GM23338 (cell line): Measurements from ENCODE around the gene TEDC1. TPM values are rescaled to one million over a fixed set of nuclear protein-coding genes. Genes with fewer than 3 reads are reported as not detected.

Source experiments
- ATAC-seq: fragments of 200-7000 bp; cut with Tn5 transposase; 3 replicates; pipeline ENCODE4 v1.9.1; 2020
- DNase-seq: peaks from one replicate; pipeline ENCODE4 v3.0.0-alpha.2; 2015; ENCODE audit warnings: low spot score
- H2AFZ ChIP-seq: fragments of 200-600 bp; sonication (generic); 2 replicates; pipeline ENCODE4 v1.8.0; 2016; ENCODE audit warnings: antibody characterized with exemption, mild to moderate bottlenecking, moderate library complexity
- H3F3A ChIP-seq: fragments of 200-600 bp; sonication (generic); replicated peaks from 2 replicates; pipeline ENCODE4 v1.8.0; 2017; ENCODE audit warnings: antibody characterized with exemption, mixed run types, low read depth
- H3K27ac ChIP-seq: fragments of 200-600 bp; sonication (generic); 2 replicates; pipeline ENCODE4 v1.6.1; 2016; ENCODE audit warnings: low read depth
- H3K27me3 ChIP-seq: fragments of 200-600 bp; sonication (generic); 2 replicates; pipeline ENCODE4 v1.8.0; 2016; ENCODE audit warnings: mild to moderate bottlenecking, mixed run types, moderate library complexity; ENCODE audit not compliant: insufficient read depth
- H3K36me3 ChIP-seq: fragments of 200-600 bp; sonication (generic); 2 replicates; pipeline ENCODE4 v1.8.0; 2016; ENCODE audit warnings: mild to moderate bottlenecking; ENCODE audit not compliant: insufficient read depth
- H3K4me1 ChIP-seq: fragments of 200-600 bp; sonication (generic); 2 replicates; pipeline ENCODE4 v1.8.0; 2016; ENCODE audit warnings: mild to moderate bottlenecking, moderate library complexity; ENCODE audit not compliant: insufficient read depth
- H3K4me2 ChIP-seq: fragments of 200-600 bp; sonication (generic); 2 replicates; pipeline ENCODE4 v1.7.1; 2017; ENCODE audit warnings: mixed run types
- H3K4me3 ChIP-seq: fragments of 200-600 bp; sonication (generic); 2 replicates; pipeline ENCODE4 v1.6.1; 2016; ENCODE audit warnings: mixed run types
- H3K79me2 ChIP-seq: fragments of 200-600 bp; sonication (generic); replicated peaks from 2 replicates; pipeline ENCODE4 v1.8.0; 2017; ENCODE audit warnings: mild to moderate bottlenecking; ENCODE audit not compliant: insufficient read depth
- H3K9me2 ChIP-seq: fragments of 200-600 bp; sonication (generic); 2 replicates; pipeline ENCODE4 v1.8.0; 2017; ENCODE audit not compliant: insufficient read depth
- H4K20me1 ChIP-seq: fragments of 200-600 bp; sonication (generic); replicated peaks from 2 replicates; pipeline ENCODE4 v1.8.0; 2017; ENCODE audit warnings: mild to moderate bottlenecking; ENCODE audit not compliant: insufficient read depth
- H3K27ac Mint-ChIP-seq: 2 replicates; pipeline ENCODE4 v1.8.0; 2020; ENCODE audit warnings: inconsistent platforms, mild to moderate bottlenecking, moderate library complexity, mixed read lengths
- H3K27me3 Mint-ChIP-seq: 3 replicates; pipeline ENCODE4 v1.8.0; 2022; ENCODE audit warnings: low read depth, mild to moderate bottlenecking, moderate library complexity, mixed read lengths, inconsistent platforms; ENCODE audit not compliant: insufficient read depth, poor library complexity
- H3K36me3 Mint-ChIP-seq: 3 replicates; pipeline ENCODE4 v1.8.0; 2021; ENCODE audit warnings: low read depth, mild to moderate bottlenecking, inconsistent platforms, moderate library complexity, mixed read lengths
- H3K4me1 Mint-ChIP-seq: 3 replicates; pipeline ENCODE4 v1.8.0; 2020; ENCODE audit warnings: mild to moderate bottlenecking, inconsistent platforms, mixed read lengths
- H3K4me3 Mint-ChIP-seq: 3 replicates; pipeline ENCODE4 v1.8.0; 2021; ENCODE audit warnings: moderate library complexity, mild to moderate bottlenecking, inconsistent platforms, mixed read lengths
- H3K9me3 Mint-ChIP-seq: 3 replicates; pipeline ENCODE4 v1.8.0; 2020; ENCODE audit warnings: moderate library complexity, mild to moderate bottlenecking, inconsistent platforms, mixed read lengths
- CREB1 ChIP-seq: fragments of 250-450 bp; sonication (Bioruptor Pico); IDR thresholded peaks from 2 replicates; pipeline ENCODE4 v1.5.0; 2020; ENCODE audit warnings: low read depth, mild to moderate bottlenecking, moderate library complexity
- CTCF ChIP-seq, 2 experiments: fragments of 200-600 bp in 1 of 2; sonication (generic) in 1 of 2; conservative IDR thresholded peaks; 2 replicates each; pipeline versions ENCODE4 v1.5.1 to v1.6.1; 2016 to 2017; ENCODE audit warnings: antibody characterized with exemption in 2 of 2, low read depth in 2 of 2, mild to moderate bottlenecking in 2 of 2, moderate library complexity in 1 of 2
- ETS1 ChIP-seq: IDR thresholded peaks from 2 replicates; pipeline ENCODE4 v1.6.1; 2016; ENCODE audit warnings: antibody characterized with exemption
- EZH2 ChIP-seq: fragments of 200-600 bp; sonication (generic); IDR thresholded peaks from one replicate; pipeline ENCODE4 v1.8.0; 2017; ENCODE audit warnings: antibody characterized with exemption, mild to moderate bottlenecking, low read depth; ENCODE audit not compliant: unreplicated experiment
- EZH2phosphoT487 ChIP-seq: fragments of 200-600 bp; sonication (generic); IDR thresholded peaks from one replicate; pipeline ENCODE4 v1.8.1; 2018; ENCODE audit warnings: antibody characterized with exemption; ENCODE audit not compliant: unreplicated experiment
- JUNB ChIP-seq: IDR thresholded peaks from one replicate; pipeline ENCODE4 v1.6.1; 2016; ENCODE audit warnings: antibody characterized with exemption; ENCODE audit not compliant: unreplicated experiment
- NANOG ChIP-seq: IDR thresholded peaks from 2 replicates; pipeline ENCODE4 v1.6.1; 2016; ENCODE audit warnings: antibody characterized with exemption, borderline replicate concordance
- POLR2AphosphoS5 ChIP-seq: IDR thresholded peaks from 2 replicates; pipeline ENCODE4 v1.6.1; 2016; ENCODE audit warnings: antibody characterized with exemption, low read depth
- STAT1 ChIP-seq: IDR thresholded peaks from one replicate; pipeline ENCODE4 v1.6.1; 2016; ENCODE audit warnings: antibody characterized with exemption; ENCODE audit not compliant: unreplicated experiment
- ZNF114 ChIP-seq: fragments of 250-450 bp; sonication (Bioruptor Pico); IDR thresholded peaks from 2 replicates; pipeline ENCODE4 v1.5.0; 2020; ENCODE audit warnings: mild to moderate bottlenecking, moderate library complexity
- ZNF331 ChIP-seq: fragments of 250-450 bp; sonication (Bioruptor Pico); IDR thresholded peaks from 2 replicates; pipeline ENCODE4 v1.5.0; 2020; ENCODE audit warnings: low read depth, mild to moderate bottlenecking, moderate library complexity
- polyA plus RNA-seq: library from polyadenylated mRNA; unstranded; fragments of >200 nt; fragmentation: Nextera tagmentation; extraction: Ambion mirVana; gene quantifications from 2 replicates; pipeline ENCODE4 v1.2.1, GENCODE V29; 2016
- total RNA-seq: library from RNA; depleted of rRNA; stranded (reverse); fragments of >200 nt; shearing (Covaris generic); gene quantifications from 2 replicates; pipeline ENCODE4 v1.2.3, GENCODE V29; 2014
- TF ChIP-seq, protein P1 (sequence below): fragments of 250-450 bp; sonication (Bioruptor Pico); IDR thresholded peaks from 2 replicates; pipeline ENCODE4 v1.5.0; 2020; ENCODE audit warnings: mild to moderate bottlenecking, moderate library complexity
- TF ChIP-seq, protein P2 (sequence below): IDR thresholded peaks from one replicate; pipeline ENCODE4 v1.6.1; 2018; ENCODE audit warnings: antibody characterized with exemption; ENCODE audit not compliant: unreplicated experiment

The TEDC1 gene
- total and polyA plus RNA-seq, 2 experiments from 2014 or later: 5.9 to 16.3 TPM

DNA sequence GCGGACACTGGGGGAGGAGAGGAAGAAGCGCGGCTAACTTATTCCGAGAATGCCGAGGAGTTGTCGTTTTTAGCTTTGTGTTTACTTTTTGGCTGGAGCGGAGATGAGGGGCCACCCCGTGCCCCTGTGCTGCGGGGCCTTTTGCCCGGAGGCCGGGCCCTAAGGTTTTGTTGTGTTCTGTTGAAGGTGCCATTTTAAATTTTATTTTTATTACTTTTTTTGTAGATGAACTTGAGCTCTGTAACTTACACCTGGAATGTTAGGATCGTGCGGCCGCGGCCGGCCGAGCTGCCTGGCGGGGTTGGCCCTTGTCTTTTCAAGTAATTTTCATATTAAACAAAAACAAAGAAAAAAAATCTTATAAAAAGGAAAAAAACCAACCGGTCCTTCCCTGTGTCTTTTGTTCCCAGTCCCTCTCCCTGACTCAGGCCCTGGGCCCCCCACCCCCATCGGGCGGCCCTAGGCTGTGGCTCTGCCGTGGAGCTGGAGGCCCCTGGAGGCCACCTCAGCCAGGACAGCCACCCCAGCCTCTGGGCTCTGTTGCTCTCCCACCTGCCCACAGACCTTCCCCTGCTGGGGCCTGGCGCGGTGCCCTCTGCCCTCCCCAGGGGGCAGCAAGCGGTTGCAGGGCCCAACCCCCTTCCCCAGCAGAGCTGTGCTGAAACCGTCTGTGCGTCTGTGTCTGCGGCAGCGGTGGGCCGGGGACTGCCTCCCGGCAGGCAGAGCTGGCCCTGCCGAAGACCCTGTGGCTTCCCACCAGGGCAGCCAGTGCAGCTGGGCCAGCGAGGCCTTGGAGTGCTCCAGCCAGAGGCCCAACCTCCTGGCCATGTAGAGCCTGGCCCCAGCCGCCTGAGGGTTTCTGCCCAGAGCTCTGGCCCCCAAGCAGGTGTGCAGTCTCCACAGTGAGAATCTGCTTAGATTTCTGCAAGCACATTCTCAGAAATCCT, 20.4 kb upstream of the TEDC1 start:
- Histone ChIP-seq H3K4me1 (peaks cover 10% of the 10 kb centered on the region; the same call in 1 of the 2 replicates), H3K36me3 (no peaks in the 10 kb centered on the region), H3F3A (peaks cover 7% of the 10 kb centered on the region; the same call in 1 of the 2 replicates), H3K4me3 (no peak overlapping the region), H3K4me2 (peak overlapping the region; percentile 20; the same call in 1 of the 2 replicates), H3K9me2 (no peaks in the 10 kb centered on the region), H3K27me3 (peaks cover 10% of the 10 kb centered on the region), H4K20me1 (no peaks in the 10 kb centered on the region; the same call in 1 of the 2 replicates), H3K27ac (peak overlapping the region; percentile 79), H3K79me2 (no peaks in the 10 kb centered on the region), H2AFZ (no peak overlapping the region)
- Mint-ChIP-seq H3K27ac (0 out of 2 replicates have a peak overlapping the region, but pooled peaks have one; percentile 62), H3K9me3 (no peaks in the 10 kb centered on the region), H3K27me3 (peaks cover 18% of the 10 kb centered on the region), H3K4me1 (peaks cover 3% of the 10 kb centered on the region), H3K36me3 (peaks cover 5% of the 10 kb centered on the region; the same call in 1 of the 3 replicates), H3K4me3 (no peak overlapping the region)
- TF ChIP-seq JUNB (no peak), STAT1 (no peak), EZH2 (no peak), POLR2AphosphoS5 (no peak), ETS1 (no peak), CREB1 (CRISPR knock-in tag) (no peak), CTCF (conservative IDR thresholded peaks at IDR 0.05; ENCODE audit: low read depth in 2 of 2) (no peak; a peak in 1 of 4 replicates), ZNF114 (no peak), ZNF331 (CRISPR knock-in tag) (no peak), NANOG (no peak), EZH2phosphoT487 (no peak)
- TF ChIP-seq, protein P1, sequence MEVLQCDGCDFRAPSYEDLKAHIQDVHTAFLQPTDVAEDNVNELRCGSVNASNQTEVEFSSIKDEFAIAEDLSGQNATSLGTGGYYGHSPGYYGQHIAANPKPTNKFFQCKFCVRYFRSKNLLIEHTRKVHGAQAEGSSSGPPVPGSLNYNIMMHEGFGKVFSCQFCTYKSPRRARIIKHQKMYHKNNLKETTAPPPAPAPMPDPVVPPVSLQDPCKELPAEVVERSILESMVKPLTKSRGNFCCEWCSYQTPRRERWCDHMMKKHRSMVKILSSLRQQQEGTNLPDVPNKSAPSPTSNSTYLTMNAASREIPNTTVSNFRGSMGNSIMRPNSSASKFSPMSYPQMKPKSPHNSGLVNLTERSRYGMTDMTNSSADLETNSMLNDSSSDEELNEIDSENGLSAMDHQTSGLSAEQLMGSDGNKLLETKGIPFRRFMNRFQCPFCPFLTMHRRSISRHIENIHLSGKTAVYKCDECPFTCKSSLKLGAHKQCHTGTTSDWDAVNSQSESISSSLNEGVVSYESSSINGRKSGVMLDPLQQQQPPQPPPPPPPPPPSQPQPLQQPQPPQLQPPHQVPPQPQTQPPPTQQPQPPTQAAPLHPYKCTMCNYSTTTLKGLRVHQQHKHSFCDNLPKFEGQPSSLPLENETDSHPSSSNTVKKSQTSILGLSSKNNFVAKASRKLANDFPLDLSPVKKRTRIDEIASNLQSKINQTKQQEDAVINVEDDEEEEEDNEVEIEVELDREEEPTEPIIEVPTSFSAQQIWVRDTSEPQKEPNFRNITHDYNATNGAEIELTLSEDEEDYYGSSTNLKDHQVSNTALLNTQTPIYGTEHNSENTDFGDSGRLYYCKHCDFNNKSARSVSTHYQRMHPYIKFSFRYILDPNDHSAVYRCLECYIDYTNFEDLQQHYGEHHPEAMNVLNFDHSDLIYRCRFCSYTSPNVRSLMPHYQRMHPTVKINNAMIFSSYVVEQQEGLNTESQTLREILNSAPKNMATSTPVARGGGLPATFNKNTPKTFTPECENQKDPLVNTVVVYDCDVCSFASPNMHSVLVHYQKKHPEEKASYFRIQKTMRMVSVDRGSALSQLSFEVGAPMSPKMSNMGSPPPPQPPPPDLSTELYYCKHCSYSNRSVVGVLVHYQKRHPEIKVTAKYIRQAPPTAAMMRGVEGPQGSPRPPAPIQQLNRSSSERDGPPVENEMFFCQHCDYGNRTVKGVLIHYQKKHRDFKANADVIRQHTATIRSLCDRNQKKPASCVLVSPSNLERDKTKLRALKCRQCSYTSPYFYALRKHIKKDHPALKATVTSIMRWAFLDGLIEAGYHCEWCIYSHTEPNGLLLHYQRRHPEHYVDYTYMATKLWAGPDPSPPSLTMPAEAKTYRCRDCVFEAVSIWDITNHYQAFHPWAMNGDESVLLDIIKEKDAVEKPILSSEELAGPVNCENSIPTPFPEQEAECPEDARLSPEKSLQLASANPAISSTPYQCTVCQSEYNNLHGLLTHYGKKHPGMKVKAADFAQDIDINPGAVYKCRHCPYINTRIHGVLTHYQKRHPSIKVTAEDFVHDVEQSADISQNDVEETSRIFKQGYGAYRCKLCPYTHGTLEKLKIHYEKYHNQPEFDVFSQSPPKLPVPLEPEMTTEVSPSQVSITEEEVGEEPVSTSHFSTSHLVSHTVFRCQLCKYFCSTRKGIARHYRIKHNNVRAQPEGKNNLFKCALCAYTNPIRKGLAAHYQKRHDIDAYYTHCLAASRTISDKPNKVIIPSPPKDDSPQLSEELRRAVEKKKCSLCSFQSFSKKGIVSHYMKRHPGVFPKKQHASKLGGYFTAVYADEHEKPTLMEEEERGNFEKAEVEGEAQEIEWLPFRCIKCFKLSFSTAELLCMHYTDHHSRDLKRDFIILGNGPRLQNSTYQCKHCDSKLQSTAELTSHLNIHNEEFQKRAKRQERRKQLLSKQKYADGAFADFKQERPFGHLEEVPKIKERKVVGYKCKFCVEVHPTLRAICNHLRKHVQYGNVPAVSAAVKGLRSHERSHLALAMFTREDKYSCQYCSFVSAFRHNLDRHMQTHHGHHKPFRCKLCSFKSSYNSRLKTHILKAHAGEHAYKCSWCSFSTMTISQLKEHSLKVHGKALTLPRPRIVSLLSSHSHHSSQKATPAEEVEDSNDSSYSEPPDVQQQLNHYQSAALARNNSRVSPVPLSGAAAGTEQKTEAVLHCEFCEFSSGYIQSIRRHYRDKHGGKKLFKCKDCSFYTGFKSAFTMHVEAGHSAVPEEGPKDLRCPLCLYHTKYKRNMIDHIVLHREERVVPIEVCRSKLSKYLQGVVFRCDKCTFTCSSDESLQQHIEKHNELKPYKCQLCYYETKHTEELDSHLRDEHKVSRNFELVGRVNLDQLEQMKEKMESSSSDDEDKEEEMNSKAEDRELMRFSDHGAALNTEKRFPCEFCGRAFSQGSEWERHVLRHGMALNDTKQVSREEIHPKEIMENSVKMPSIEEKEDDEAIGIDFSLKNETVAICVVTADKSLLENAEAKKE (CRISPR knock-in tag): no peak
- TF ChIP-seq, protein P2, sequence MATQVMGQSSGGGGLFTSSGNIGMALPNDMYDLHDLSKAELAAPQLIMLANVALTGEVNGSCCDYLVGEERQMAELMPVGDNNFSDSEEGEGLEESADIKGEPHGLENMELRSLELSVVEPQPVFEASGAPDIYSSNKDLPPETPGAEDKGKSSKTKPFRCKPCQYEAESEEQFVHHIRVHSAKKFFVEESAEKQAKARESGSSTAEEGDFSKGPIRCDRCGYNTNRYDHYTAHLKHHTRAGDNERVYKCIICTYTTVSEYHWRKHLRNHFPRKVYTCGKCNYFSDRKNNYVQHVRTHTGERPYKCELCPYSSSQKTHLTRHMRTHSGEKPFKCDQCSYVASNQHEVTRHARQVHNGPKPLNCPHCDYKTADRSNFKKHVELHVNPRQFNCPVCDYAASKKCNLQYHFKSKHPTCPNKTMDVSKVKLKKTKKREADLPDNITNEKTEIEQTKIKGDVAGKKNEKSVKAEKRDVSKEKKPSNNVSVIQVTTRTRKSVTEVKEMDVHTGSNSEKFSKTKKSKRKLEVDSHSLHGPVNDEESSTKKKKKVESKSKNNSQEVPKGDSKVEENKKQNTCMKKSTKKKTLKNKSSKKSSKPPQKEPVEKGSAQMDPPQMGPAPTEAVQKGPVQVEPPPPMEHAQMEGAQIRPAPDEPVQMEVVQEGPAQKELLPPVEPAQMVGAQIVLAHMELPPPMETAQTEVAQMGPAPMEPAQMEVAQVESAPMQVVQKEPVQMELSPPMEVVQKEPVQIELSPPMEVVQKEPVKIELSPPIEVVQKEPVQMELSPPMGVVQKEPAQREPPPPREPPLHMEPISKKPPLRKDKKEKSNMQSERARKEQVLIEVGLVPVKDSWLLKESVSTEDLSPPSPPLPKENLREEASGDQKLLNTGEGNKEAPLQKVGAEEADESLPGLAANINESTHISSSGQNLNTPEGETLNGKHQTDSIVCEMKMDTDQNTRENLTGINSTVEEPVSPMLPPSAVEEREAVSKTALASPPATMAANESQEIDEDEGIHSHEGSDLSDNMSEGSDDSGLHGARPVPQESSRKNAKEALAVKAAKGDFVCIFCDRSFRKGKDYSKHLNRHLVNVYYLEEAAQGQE: no peak
- ATAC-seq (peak; percentile 3; the same call in 2 of the 3 replicates), DNase-seq (peak; percentile 60)
